Natural killer cell (primary cell): ENCODE data around the gene PLLP. TPM values are rescaled to one million over a fixed set of nuclear protein-coding genes. Genes with fewer than 3 reads are reported as not detected.

Experiments used
- ATAC-seq, 3 donors: fragments of 150-1000 bp in 2 of 3; fragments of 200-7000 bp in 1 of 3; cut with Tn5 transposase; 1 replicate in 1 of 3; 2 replicates in 2 of 3; pipeline ENCODE4 v1.10.0; 2021; ENCODE audit warnings: mild to moderate bottlenecking in 2 of 3, moderate library complexity in 2 of 3
- DNase-seq, 2 donors: peaks; one replicate each; pipeline versions ENCODE4 v3.0.0 to v3.0.0-alpha.2; 2013 to 2021; ENCODE audit warnings: mixed read lengths in 1 of 2
- H3K27ac ChIP-seq: one replicate; pipeline ENCODE4 v1.5.1; 2013; ENCODE audit warnings: mild to moderate bottlenecking, low read length
- H3K27me3 ChIP-seq: one replicate; pipeline ENCODE4 v1.6.1; 2013; ENCODE audit warnings: low read length; ENCODE audit not compliant: control insufficient read depth, insufficient read depth
- H3K36me3 ChIP-seq: one replicate; pipeline ENCODE4 v1.6.1; 2013; ENCODE audit warnings: low read length; ENCODE audit not compliant: control insufficient read depth, insufficient read depth
- H3K4me1 ChIP-seq: one replicate; pipeline ENCODE4 v1.6.1; 2013; ENCODE audit warnings: low read length; ENCODE audit not compliant: control insufficient read depth, insufficient read depth
- H3K4me3 ChIP-seq: one replicate; pipeline ENCODE4 v1.5.1; 2013; ENCODE audit warnings: low read length
- H3K9me3 ChIP-seq: one replicate; pipeline ENCODE4 v1.6.1; 2013; ENCODE audit warnings: low read length; ENCODE audit not compliant: control insufficient read depth, insufficient read depth
- H3K27ac Mint-ChIP-seq, 2 donors: one replicate each; pipeline ENCODE4 v1.8.0; 2022; ENCODE audit warnings: mild to moderate bottlenecking in 2 of 2, mixed read lengths in 2 of 2, moderate library complexity in 1 of 2
- H3K27me3 Mint-ChIP-seq, 2 donors: one replicate each; pipeline ENCODE4 v1.8.0; 2022; ENCODE audit warnings: low read depth in 2 of 2, mixed read lengths in 2 of 2
- H3K36me3 Mint-ChIP-seq: one replicate; pipeline ENCODE4 v1.8.0; 2022; ENCODE audit warnings: mixed read lengths
- H3K4me1 Mint-ChIP-seq, 2 donors: one replicate each; pipeline ENCODE4 v1.8.0; 2022; ENCODE audit warnings: mixed read lengths in 2 of 2
- H3K4me3 Mint-ChIP-seq: one replicate; pipeline ENCODE4 v1.8.0; 2022; ENCODE audit warnings: mild to moderate bottlenecking, moderate library complexity, mixed read lengths
- H3K9me3 Mint-ChIP-seq, 2 donors: one replicate each; pipeline ENCODE4 v1.8.0; 2022; ENCODE audit warnings: mixed read lengths in 2 of 2
- WGBS: methylation state at CpG from one replicate; pipeline ENCODE4 v1.1.7; 2013; ENCODE audit warnings: missing lambda C conversion rate; ENCODE audit not compliant: insufficient coverage; 5-methylcytosine and 5-hydroxymethylcytosine counted together
- intact Hi-C: fragments of 100-400 bp; cut with micrococcal nuclease; formaldehyde crosslinking; loops from one replicate; pipeline ENCODE4 v1.14.2; 2022
- total RNA-seq, 4 donors: library from RNA; stranded (reverse); fragments of 120-200 nt in 1 of 4; gene quantifications; one replicate each; pipeline versions ENCODE4 v1.2.3 to v1.2.4, GENCODE V29; 2013 to 2022
- TF ChIP-seq, protein P1 (sequence below): fragments of 200-600 bp; IDR thresholded peaks from one replicate; pipeline ENCODE4 v1.8.0; 2022; ENCODE audit warnings: antibody characterized with exemption

PLLP gene
- total RNA-seq, 3 donors from 2014 or later (not counting 1 experiment from before 2014, with no cell fraction given): not detected

DNA sequence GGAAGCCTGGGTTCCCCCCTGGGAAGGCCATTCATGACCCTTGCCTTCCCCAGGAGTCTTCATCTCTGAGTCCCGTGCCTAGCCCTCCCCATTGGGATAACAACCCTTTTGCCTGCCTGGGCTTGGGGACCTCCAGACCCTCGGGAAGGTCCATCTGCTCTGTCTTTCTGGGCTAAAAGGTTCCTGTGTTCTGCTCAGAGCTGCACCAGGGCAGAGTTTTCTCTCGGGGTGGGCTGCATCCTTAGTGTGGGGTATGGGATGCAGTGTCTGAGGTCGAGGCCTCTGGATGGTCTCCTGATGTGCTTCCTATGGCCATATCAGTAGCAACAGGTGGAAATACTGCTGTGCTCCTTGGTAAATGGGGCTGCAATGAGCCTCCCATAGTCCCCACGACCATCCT, 22.9 kb upstream of the PLLP start:
- Mint-ChIP-seq H3K9me3 (no peaks in the 10 kb centered on the region), H3K27ac (no peak overlapping the region), H3K36me3 (no peaks in the 10 kb centered on the region), H3K27me3 (peaks cover 3 to 6% of the 10 kb centered on the region in 2 donors), H3K4me1 (peaks cover 0 to 6% of the 10 kb centered on the region in 2 donors), H3K4me3 (no peak overlapping the region)
- DNase-seq: no peak
- TF ChIP-seq, protein P1, sequence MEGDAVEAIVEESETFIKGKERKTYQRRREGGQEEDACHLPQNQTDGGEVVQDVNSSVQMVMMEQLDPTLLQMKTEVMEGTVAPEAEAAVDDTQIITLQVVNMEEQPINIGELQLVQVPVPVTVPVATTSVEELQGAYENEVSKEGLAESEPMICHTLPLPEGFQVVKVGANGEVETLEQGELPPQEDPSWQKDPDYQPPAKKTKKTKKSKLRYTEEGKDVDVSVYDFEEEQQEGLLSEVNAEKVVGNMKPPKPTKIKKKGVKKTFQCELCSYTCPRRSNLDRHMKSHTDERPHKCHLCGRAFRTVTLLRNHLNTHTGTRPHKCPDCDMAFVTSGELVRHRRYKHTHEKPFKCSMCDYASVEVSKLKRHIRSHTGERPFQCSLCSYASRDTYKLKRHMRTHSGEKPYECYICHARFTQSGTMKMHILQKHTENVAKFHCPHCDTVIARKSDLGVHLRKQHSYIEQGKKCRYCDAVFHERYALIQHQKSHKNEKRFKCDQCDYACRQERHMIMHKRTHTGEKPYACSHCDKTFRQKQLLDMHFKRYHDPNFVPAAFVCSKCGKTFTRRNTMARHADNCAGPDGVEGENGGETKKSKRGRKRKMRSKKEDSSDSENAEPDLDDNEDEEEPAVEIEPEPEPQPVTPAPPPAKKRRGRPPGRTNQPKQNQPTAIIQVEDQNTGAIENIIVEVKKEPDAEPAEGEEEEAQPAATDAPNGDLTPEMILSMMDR: no peak
- no peak for ATAC-seq
- Histone ChIP-seq H3K27ac (no peak overlapping the region), H3K4me1 (peaks cover 13% of the 10 kb centered on the region), H3K9me3 (no peaks in the 10 kb centered on the region), H3K27me3 (no peaks in the 10 kb centered on the region), H3K4me3 (no peak overlapping the region), H3K36me3 (no peaks in the 10 kb centered on the region)
- intact Hi-C loops: no loop called here
- 84% methylated on average over 5 of the region's 5 CpGs for WGBS

DNA sequence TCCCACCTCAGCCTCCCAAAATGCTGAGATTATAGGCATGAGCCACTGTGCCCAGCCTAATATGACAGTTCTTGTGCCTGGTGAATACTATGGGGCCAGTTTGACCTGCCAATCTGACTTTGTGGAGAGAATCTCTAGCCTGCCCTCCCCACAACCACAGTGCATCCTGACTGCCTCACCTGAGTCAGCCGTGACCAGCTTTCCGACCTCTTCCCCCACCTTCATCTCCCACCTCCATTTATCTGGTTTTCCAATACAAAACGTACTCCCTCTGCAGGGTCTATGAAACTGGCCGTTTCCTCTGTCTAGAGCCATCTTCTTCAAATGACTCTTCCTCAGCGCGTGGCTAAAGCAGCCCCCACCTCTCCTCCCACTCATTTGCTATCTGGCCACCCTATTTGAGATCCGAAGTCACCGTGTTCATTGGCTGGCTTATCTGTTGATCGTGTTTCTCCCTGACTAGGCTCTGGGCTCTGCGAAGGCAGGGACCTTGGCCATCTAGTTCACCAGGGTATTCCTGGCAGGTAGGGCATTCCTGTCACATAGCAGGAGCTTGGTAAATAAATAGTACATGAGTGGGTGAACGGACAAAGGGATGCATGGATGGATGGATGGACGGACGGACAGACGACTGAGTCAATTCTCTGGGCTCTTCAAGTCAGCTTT, 22.3 kb upstream of the PLLP start:
- no peak for DNase-seq
- no peaks in the 10 kb centered on the region for H3K9me3 ChIP-seq
- Mint-ChIP-seq H3K36me3 (no peaks in the 10 kb centered on the region), H3K9me3 (no peaks in the 10 kb centered on the region), H3K27ac (no peak overlapping the region), H3K27me3 (peaks cover 0 to 1% of the 10 kb centered on the region in 2 donors), H3K4me3 (no peak overlapping the region), H3K4me1 (peaks cover 0 to 6% of the 10 kb centered on the region in 2 donors)
- H3K36me3 ChIP-seq: no peaks in the 10 kb centered on the region
- no peak for ATAC-seq
- H3K27me3 ChIP-seq: no peaks in the 10 kb centered on the region
- TF ChIP-seq, protein P1: no peak
- peaks cover 13% of the 10 kb centered on the region for H3K4me1 ChIP-seq
- H3K27ac ChIP-seq: no peak overlapping the region
- H3K4me3 ChIP-seq: no peak overlapping the region
- WGBS: 88% methylated on average over 14 of the region's 14 CpGs
- intact Hi-C loops: no loop called here

DNA sequence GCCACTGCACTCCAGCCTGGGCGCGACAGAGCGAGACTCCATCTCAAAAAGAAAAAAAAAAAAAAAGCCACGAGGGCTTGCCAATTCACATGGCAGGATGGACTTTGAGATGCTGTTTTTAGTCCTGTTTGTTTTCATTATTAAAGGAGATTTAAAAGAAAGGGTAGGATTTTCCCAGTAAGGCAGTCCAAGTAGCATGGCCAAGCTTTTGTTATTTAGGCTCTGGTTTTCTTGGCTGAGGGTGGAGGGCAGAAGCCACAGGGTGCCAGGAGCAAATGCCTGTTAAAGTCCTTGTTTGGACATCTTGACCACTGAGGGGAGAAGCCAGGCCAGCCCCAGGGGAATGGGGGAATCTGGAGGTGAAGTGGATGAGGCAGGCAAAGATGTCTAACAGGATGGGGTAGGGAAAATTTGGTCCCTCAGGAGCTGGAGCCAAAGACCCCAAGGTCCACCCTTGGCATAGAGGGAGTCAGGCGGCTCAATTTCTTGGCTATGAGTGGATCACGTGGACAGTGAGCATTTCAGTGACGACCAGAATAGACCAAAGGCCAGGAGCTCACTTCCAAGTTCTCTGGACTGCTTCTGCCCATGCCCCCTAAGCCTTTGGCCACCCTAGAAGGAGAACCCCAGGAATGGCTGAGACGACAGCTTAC, 20.8 kb upstream of the PLLP start:
- no peaks in the 10 kb centered on the region for H3K9me3 Mint-ChIP-seq
- Histone ChIP-seq H3K36me3 (no peaks in the 10 kb centered on the region), H3K9me3 (no peaks in the 10 kb centered on the region), H3K4me1 (peaks cover 21% of the 10 kb centered on the region), H3K27me3 (no peaks in the 10 kb centered on the region), H3K4me3 (no peak overlapping the region), H3K27ac (no peak overlapping the region)
- no peaks in the 10 kb centered on the region for H3K27me3 Mint-ChIP-seq
- H3K27ac Mint-ChIP-seq: no peak overlapping the region
- WGBS: 97% methylated on average over 8 of the region's 8 CpGs
- H3K4me1 Mint-ChIP-seq: peaks cover 0 to 6% of the 10 kb centered on the region in 2 donors
- intact Hi-C loops: no loop called here
- H3K36me3 Mint-ChIP-seq: no peaks in the 10 kb centered on the region
- DNase-seq (no peak), ATAC-seq (no peak)
- H3K4me3 Mint-ChIP-seq: no peak overlapping the region
- TF ChIP-seq, protein P1: no peak
